ENCODE results near the gene QPCTL.
A peak's percentile ranks its signal among the peaks of the same experiment; 100 is the strongest.
"Not testable (repeated sequence)": the region's sequence is repeated elsewhere in the genome, so short reads cannot be mapped to it uniquely, and the experiment has no call there.

QPCTL gene

DNA sequence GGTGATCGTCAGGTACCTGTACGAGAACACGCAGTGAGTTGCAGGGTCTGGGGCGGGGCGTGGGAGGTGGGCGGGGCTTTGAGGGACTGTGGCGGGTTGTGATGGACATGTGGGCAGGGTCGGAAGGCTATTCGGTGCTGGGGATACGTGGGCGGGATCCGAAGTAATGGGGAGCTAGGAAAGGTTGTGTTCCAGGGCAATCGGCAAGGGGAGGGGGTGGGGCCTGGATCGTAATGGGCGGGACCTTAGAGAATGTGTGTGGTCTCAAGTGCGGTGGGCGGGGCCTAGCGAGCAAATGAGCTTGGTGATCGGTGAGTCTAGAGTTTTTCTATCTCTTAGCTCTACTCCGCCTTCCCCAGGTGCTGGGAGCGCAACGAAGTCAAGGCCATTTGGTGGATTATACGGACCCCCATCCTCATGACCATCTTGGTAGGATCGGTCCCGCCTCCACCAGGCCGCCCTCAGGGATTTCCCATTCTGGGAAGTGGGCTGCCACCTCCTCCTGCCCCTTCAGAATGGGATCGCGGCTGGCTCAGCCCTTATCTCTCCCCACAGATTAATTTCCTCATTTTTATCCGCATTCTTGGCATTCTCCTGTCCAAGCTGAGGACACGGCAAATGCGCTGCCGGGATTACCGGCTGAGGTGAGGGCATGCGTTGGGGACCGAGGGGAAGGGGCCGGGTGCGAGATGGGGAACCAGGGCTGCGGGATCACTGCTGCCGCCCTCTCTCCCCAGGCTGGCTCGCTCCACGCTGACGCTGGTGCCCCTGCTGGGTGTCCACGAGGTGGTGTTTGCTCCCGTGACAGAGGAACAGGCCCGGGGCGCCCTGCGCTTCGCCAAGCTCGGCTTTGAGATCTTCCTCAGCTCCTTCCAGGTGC is 14.9 kb upstream of the QPCTL start:
- DNase-seq = peak; percentile 90

DNA sequence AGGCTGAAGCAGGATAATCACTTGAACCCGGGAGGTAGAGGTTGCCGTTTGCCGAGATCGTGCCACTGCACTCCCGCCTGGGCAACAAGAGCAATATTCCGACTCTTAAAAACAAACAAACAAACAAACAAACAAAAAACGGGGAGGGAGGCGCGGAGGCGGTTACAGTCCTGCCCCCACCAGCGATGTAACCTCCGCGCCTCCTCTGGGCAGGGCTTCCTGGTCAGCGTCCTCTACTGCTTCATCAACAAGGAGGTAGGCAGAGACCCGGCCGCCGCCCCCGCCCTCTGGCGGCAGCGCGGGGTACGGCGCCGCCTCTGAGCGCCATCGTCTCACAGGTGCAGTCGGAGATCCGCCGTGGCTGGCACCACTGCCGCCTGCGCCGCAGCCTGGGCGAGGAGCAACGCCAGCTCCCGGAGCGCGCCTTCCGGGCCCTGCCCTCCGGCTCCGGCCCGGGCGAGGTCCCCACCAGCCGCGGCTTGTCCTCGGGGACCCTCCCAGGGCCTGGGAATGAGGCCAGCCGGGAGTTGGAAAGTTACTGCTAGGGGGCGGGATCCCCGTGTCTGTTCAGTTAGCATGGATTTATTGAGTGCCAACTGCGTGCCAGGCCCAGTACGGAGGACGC is 11.0 kb upstream of the QPCTL start:
- DNase-seq = peak; percentile 95

DNA sequence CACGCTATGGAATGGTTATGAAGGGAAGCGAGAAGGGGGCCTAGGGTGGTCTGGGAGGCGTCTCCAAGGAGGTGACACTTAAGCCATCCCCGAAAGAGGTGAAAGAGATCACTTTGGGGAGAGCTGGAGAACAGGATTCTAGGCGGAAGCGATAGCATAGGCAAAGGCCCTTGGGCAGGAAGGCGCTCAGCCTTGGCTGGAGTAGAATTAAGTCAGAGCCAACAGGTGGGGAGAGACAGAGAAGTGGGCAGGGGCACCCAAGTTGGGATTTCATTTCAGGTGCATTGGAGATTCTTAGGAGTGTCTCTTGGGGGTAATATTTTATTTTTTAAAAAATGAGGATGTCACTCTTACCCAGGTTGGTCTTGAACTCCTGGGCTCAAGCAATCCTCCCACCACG is 10.3 kb upstream of the QPCTL start:
- DNase-seq = no peak

DNA sequence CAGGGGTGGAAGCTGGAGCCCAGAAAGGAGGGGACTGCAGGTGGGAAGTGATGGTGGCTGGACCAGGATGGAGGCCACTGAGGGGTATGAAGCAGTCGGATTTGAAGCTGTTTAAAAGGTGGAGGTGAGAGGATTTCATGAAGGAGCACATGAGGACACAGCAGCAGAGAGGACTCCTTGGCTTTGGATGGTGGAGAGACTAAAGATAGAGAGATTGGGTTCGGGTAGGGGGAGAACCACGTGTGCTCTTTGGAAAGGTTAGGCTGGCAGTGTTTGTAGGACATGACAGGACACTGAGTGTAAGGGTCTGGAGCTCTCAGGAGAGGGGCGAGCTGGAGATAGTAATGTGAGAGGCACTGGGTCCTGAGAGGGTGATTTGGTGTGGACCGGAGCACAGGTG is 9.6 kb upstream of the QPCTL start:
- DNase-seq = no peak

DNA sequence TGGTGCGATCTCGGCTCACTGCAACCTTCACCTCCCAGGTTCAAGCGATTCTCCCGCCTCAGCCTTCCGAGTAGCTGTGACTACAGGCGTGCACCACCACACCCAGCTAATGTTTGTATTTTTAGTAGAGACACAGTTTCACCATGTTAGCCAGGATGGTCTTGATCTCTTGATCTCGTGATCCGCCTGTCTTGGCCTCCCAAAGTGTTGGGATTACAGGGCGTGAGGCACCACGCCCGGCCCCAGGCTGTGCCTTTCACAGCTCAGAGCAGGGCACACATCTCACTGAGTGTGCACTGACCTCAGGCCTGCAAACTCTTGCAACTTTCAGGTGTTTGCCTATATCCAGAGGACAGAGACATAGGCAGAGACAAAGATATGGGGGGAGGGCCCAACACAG is 7.4 kb upstream of the QPCTL start:
- not testable (repeated sequence) for DNase-seq

DNA sequence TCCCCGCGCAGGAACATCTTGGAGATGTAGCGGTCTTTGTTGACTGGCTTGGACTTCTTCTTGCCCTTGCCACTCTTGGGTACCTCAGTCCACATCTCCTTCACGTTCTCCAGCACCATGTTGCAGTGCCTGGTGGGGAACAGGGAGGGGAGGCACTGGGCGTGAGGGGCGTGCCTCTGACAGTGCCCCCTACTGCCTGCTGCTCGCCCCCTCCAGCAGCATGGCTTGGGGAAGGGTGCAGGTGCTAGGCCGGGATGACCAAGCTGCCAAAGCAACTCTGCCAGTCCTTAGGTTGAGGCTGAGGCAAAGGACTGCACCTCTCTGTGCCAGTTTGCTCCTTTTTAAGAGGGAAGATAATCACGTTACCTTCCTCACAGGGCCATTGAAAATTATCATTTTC is 4.9 kb upstream of the QPCTL start:
- DNase-seq = no peak

DNA sequence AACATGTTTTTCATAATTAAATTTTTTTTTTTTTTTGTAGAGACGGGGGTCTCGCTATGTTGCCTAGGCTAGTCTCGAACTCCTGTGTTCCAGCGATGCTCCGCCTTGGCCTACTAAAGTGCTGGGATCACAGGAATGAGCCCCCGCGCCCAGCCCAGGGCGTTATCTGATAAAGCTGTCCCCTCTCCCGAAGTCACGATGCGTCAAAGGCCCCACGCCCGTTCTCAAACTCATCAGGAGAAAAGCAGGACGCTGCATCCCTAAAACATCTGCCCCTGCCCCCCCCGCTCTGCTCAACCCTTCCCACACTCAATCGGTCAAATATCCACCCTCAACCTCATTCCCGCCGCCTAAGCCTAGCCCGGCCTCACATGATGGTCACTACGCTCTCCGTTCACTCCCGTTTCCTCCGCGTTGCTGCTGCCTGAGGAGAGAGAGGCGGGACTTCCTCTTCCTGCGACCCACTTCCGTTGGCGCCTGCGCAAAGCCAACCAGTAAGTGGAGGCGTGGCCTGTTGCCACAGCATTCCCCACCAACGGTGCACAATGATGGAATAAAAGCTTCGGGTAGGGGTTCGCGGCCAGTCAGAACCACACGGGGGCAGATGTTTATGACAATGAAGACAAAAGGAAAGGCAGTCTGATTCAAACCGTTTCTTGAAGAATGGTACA is 815 bp upstream of the QPCTL start, which contains the start of gene SNRPD2:
TSS of gene SNRPD2 (minus strand) at position 438 of the 671 bp plus-strand sequence. CDS start at position 373, 65 bp downstream.
- no peak for DNase-seq

DNA sequence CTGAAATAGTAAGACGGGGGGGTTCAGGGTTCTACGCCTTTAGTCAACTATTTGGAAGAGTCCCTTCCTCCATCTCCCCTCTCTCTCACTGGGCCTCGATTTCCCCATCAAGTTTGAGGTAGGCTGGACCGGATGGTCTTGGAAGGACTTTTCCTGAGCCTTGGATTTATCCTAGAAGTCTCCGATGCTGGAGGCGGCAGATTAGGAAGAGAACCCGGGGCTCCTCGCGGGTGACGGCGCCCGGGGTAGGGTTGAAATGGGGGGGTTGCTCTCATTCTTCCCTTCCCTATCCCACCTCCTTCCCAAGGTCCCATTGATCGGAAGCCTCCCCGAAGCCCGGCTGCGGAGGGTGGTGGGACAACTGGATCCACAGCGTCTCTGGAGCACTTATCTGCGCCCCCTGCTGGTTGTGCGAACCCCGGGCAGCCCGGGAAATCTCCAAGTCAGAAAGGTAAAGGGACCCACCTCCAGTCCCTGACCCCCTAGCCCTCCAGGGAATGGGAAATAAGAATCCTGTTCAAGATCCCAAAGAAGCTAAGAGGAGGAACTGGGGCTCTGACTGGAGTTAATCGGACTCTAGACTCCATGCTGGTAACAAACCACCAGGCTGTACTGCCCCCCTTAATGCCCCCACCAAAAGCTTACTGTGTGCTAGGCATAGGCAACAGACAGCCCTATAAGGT is 781 bp downstream of the QPCTL start:
- peak; percentile 91 for DNase-seq

DNA sequence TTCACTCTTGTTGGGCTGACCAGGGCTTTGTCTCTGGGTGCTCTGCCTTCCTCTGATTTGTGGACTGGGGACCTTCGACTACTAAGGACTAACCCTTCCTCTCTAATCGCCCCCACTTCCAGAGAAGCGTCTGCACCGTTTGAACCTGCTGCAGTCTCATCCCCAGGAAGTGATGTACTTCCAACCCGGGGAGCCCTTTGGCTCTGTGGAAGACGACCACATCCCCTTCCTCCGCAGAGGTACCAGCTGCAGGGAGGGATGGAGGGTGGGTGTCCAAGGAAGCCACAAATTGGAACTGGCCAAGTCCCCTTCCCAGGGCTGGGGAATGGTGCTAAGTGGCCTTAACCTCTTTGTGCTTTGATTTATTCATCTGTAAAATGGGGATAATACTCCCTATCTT is 9.2 kb downstream of the QPCTL start:
- DNase-seq = no peak

DNA sequence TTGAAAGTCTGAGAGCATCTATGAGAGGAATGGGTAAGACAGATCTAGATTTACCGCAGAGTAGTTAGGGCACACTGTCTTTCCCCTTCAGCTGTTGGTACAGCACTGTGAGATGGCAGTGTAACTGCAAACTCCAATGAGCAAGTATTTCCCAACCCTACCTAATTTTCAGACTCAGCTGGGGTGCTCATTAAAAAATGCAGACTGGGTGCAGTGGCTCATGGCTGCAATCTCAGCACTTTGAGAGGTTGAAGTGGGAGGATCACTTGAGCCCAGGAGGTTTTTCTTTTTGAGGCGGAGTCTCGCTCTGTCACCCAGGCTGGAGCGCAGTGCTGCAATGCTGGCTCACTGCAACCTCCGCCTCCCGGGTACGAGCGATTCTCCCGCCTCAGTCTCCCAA is 12.6 kb downstream of the QPCTL start:
- DNase-seq = no peak

DNA sequence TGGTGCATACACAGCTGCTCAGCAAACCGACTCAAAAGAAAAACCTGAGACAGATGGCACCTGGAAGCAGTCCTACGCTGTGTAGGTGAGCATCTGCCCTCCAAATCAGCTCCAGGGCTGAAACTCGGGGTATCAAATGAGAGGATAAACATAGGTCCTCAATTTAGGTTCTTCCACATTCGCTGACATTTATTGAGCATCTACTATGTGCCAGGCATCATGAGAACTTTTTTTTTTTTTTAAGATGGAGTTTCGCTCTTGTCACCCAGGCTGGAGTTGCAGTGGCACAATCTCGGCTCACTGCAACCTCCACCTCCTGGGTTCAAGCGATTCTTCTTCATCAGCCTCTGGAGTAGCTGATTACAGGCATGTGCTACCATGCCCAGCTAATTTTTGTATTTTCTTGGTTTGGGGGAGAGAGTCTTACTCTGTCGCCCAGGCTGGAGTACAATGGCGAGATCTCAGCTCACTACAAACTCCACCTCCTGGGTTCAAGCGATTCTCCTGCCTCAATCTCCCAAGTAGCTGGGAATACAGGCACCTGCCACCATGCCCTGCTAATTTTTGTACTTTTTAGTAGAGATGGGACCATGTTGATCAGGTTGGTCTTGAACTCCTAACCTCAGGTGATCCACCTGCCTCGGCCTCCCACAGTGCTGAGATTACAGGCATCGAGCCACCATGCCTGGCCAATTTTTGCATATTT is 13.4 kb downstream of the QPCTL start:
- DNase-seq = no peak

DNA sequence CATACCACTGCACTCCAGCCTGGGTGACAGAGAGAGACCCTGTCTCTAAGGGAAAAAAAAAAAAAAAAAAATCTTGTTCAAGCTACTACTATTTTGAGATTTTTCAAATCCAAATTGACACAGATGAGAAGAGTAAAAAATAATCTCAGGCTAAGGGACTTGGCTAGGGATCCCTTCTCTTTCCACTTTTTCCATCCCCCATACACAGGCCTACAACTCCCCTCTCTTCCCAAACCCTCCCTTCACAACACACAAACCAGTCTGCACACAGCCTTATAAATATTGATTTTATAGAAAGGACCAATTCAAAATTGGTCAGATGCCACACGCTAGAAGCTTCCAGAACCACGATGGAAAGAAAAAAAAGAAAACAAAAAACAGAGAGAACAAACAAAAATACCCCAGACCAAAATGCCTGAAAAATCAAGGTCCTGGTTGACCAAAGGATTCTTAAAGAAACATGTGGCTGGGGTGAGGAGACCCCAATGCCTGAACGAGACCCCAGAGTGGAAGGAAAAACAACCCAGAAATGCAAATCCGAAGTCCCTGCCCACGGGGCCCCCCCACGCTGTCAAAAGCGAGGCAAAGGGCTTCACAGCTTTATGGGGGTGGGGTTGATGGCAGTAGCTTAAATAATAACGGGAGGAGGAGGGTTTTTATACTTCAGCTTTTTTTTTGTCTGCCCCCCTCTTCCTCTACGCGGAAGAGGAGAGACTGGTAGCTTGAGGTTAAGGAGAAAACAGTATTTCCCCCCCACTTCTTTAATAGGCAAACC is 18.1 kb downstream of the QPCTL start:
- DNase-seq = no peak

DNA sequence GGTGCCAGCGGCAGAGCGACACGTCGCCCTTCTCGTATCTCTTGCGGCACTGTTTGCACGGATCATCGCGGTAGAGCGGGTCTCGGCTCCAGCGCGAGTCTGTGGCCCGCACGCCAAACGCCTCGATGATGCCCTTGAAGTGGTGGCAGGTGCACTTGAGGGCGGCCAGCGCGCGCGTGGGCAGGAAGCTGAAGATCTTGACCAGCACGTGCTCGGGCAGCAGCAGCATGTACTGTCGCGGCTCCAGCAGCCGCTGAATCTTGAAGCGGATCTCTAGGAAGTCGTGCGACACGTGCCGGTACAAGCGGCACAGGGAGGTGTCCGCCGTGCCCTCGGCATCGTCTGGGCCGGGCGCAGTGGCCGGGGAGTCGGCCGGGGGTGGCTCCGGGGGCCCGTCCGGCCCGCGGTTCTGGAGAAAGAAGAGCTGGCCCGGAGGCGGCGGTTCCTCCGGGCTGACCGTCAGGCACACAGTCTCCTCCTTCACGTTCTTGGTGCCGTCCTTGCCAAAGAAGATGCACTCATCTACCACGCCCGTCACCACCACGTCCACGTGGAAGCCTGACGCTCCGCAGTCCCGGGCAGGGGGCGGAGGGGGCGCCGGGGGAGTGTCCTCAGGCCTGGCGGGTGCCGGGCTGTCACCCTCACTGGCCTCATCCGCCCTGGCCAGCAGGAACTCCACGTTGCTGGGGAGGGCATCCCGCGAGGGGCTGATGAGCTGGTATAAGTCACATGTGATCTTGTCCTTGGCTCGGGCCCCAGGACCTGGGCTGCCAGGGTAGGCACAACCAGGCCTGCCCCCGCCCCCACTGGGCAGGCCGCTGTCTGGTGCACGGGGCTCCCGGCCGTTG is 19.6 kb downstream of the QPCTL start:
- no peak for DNase-seq

DNA sequence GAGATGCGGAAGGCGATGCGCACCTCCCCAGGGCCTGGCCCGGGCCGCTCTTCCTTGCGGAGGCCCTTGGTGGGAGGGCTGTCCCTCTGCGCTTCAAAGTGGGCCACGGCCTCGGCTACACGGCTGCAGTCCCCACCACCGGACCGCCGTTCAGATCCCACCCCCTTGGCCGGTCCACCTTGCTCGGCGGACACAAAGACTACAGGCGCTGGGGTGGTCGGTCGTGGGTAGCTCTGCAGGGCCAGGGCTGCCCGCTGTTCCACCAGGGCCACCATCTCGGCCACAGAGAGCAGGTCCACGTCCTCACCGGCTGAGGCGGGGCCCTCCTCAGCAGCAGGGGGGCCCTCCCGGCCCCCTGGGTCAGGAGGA is 20.2 kb downstream of the QPCTL start:
- DNase-seq = no peak

DNA sequence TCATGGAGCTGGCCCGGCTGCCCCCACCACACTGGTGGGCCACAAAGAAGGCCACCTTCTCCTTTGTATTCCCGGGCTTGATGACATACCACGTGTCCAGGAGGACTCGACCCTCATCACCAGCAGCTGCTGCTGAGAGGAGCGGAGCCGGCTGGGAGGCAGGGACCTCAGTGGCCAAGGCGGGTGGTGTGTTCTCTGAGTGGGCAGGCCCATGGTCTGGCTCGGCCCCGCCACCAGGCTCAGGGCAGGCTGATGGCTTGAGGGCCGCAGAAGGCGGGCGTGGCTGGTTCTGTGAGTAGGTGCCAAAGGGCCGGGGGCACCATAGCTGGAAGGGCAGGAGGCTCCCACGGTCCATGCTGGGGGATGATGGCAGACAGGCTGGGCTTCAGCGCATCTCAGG is 20.7 kb downstream of the QPCTL start:
- no peak for DNase-seq

DNA sequence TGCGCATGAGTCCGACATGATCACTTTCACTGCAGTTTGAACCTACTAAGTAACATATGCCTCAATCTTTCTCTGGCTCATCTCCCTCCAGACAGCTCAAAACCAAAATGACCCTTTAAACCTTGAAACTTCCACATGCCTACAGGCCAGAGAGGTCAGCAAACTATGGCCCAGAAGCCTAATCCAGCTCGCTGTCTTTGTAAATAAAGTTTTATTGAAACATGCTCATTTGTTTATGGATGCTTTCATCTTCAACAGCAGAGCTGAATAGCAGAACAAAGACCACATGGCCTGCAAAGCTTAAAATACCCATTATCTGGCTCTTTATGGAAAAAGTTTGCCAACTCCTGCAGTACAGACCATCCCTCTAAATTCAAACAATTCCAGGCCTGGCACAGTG is 22.7 kb downstream of the QPCTL start:
- DNase-seq = no peak

DNA sequence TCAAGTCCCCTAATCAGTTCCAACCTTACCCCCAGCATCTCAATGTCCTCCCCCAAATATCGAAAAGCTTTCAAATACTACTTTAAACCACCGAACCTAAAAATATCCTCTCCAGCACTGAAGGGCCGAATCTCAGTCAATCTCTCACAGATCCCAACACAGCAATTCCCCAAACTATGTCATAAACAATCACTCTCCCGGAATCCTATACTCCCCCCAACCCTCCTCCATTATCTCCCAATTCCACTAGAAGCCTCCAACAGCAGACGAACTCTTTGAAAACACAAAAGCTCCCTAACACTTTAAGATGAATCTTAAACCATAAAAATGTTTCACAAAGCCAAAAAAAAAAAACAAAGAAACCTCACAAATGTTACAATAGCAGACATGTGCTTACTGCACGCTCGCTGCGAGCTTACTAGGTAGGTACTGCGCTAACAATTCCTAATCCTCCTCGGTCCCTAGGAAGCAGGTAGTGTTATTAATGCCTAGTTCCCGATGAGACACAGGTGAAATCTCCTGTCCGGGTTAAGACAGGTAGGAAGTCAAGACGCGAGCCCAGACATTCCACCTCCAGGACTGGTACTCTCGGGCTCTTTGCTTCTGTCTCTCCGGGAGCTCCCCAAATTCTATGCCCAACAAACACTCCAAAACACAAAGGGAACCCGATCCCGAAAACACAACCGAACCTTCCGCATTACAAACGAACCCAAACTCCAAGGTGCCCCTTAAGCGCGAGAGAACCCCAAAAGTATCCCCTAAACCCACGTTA is 24.1 kb downstream of the QPCTL start:
- peak; percentile 70 for DNase-seq

DNA sequence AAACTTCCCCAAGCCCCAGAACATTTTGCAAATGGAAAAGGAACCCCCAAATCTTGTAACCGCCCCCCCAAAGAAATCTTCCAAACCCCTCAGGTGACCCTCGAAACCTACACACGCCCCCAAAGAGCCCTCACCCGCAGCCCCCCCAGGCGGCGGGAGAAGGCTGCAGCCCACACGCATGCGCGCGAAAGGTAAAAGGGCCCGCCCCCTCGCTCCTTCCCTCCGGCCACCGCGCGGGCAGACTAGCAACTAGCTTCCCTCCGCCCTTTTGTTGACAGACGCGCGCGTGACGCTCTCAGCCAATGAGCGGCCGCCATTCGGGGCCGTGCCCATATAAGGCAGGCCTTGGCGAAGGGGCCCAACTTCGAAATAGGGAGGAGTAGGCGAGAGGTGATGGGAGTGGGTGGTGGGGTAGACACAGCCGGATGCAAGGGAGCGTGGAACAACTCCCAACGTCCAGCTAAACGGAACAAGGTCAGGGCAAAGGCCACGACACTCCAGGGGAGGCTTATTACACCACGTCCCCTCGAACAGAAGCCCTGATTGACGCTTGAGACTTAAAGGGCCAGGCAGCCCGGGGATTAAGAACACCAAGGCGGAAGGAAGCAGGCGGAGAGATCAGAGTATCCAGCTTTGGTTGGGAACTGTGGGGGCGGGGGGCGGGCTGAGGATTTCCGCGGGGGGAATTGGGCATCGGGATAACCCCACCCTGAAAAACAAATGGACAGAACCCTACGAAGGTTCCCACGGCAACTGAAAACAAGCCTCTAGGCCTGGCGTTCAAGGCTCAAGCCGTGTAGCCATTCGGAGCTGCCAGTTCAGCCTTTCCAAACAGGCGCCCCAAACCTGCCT is 24.9 kb downstream of the QPCTL start:
- DNase-seq = peak; percentile 97

All from activated CD8-positive, alpha-beta memory T cell treated with anti-CD3 and anti-CD28 coated beads for 24 hours (primary cell).